Right kidney (tissue), 1 donor: ENCODE results near the gene ZBTB46.
A peak's percentile ranks its signal among the peaks of the same experiment; 100 is the strongest.
"Not testable (repeated sequence)": the region's sequence is repeated elsewhere in the genome, so short reads cannot be mapped to it uniquely, and the experiment has no call there.

Source experiments
- DNase-seq: peaks from one replicate; pipeline ENCODE4 v3.0.0-alpha.2; 2016

The ZBTB46 gene

DNA sequence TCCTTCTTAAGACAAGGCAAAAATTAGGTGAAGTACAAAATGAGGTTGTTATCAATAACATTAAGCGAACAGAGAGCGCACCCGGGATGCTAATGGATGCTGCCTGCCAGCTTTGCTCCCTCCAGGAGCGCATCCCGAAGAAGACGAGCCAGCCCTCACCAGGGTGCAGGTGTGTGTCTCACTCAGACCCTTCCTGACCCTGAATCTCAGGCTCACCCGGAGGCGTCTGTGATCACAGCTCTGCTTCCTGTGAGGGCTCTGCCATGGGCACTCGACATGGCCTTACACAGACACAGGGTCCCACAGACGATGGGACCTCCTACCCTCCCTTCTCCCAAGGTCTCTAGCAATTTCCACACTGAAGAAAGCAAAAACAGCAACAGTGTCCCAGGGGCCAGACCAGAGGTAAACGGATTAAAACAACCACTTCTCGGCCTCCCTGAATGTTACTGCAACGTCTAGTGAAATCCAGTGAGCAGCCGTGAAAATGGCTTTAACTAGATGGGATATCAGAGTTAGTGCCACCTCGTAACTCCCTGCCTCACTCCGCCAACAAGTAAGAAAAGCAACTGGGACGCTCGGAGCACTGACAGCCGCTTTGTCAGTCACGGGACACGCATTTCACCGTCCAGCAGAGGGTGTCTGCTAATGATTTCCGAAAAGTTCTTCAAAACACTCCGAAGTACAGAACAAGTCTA is 11.7 kb downstream of the ZBTB46 start:
- DNase-seq, result no peak

DNA sequence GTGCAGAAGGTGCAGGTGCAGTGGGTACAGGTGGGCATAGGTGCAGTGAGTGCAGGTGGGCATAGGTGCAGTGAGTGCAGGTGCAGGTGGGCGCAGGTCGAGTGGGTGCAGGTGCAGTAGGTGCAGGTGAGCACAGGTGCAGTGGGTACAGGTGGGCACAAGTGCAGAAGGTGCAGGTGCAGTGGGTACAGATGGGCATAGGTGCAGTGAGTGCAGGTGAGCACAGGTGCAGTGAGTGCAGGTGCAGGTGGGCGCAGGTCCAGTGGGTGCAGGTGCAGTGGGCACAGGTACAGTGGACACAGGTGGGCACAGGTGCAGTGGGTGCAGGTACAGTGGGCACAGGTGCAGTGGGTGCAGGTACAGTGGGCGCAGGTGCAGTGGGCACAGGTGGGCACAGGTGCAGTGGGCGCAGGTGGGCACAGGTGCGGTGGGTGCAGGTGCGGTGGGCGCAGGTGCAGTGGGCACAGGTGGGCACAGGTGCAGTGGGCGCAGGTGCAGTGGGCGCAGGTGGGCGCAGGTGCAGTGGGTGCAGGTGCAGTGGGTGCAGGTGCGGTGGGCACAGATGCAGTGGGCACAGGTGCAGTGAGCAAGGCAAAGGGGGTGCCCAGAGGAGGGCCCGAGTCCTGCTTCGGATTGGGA is 15.3 kb downstream of the ZBTB46 start:
- no peak for DNase-seq

DNA sequence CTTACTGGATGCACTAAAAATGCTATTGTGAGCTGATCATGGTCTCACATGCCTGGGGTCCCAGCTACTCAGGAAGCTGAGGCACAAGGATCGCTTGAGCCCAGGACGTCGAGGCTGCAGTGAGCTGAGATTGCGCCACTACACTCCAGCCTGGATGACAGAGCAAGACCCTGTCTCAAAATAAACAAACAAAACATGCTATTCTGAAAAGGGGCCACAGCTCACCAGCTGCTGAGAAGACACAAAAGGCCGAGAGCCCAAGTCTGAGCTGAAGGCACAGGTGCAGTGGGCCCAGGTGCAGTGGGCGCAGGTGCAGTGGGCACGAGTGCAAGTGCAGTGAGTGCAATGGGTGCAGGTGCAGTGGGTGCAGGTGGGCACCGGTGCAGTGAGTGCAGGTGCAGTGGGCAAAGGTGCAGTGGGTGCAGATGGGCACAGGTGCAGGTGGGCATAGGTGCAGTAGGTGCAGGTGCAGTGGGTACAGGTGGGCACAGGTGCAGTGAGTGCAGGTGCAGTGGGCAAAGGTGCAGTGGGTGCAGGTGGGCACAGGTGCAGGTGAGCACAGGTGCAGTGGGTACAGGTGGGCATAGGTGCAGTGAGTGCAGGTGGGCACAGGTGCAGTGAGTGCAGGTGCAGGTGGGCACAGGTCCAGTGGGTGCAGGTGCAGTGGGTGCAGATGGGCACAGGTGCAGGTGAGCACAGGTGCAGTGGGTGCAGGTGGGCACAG is 16.0 kb downstream of the ZBTB46 start:
- no peak for DNase-seq

DNA sequence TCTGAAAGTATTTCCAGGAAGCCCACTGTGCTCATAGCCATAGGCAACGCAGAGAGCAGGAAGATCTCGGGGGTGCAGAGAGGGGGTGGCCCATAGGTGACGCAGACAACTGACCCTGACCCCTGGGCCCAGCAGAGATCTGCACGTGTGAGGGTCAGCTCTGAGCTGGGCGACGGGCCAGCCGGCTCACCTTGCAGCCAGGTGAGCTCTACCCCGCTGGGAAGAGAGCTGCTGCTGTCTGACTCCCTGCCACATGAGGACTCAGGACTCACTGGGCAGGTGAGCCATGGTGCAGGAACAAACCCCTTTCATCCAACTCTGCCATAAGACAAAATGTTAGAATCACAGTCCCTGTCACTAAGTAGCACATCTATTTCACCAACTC is 19.6 kb downstream of the ZBTB46 start:
- DNase-seq, result no peak

DNA sequence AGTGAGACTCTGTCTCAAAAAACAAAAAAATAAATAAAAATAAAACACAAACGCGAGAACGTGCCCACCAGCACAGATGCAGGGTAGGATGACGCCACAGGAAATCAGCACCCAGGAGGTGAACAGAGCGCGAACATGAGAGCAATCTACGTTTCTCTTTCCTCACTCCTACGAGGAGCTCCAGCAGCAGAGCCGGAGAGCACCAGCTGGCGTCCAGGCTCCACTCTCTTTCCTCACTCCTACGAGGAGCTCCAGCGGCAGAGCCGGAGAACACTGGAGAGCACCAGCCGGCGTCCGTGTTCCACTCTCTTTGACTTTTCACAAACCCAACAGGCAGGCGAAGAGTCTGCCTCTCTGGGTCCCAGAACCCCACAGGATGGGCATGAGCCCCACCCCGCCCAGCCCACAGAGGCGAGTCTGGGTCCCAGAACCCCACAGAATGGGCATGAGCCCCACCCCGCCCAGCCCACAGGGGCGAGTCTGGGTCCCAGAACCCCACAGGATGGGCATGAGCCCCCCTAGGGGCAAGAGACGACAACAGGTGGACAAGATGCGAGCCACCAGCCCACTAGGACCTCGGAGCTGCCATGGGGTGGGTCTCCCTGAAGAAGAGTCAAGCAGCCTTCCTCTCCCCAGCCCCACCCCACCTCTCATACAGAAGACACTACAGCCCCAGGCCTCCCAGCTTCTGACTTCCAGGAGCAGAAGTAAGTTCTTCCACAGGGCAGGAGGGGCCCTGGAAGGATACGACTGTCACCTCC is 20.2 kb downstream of the ZBTB46 start:
- no peak for DNase-seq

DNA sequence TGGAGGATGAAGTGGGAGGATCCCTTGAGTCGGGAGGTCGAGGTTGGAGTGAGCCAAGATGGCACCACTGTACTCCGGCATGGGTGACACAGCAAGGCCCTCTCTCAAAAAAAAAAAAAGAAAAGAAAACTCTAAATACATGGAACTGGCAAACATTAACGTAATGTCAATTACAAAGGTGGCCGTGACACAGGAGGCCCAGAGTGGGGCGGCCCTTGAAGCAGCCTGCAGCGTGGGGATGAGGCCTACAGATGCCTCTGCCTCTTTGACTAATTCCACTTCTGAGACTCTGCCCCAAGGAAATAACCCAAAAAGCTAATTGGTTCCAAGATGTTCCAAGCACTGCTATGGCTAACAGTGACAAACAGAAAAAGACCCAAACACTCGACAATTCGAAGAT is 21.2 kb downstream of the ZBTB46 start:
- no peak for DNase-seq

DNA sequence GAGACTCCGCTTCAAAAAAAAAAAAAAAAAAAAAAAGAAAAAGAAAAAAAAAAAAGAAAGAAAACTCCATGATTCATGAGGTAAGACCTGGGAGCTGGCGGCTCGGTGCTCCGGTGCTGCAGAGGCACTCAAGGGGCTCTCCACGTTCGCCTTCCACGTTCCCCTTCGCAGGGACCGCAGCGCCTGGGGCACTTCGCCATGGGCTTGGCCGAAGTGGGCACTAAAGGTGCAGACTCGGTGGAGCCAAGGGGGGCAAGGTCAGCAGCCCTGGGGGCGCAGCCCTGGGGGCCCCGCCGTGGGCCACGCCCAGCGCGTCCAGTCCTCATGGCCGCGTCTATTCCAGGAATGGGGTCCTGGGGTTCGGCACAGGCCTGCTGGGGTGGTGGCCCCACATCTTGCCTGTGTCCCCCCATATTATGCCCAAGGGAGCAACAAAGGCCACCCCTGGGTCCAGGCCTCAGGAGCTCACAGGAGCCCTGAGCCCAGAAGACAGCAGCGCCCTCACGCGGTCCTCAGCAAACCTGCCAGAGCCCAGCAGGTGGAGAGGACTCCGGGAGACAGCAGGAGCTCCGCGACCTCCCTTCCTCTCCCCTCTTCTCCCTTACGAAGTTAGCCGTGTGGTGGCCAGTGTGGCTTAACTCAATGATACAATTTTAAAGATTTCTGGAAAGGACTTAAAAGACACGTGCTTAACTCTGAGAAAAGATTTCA is 21.9 kb downstream of the ZBTB46 start:
- no peak for DNase-seq

DNA sequence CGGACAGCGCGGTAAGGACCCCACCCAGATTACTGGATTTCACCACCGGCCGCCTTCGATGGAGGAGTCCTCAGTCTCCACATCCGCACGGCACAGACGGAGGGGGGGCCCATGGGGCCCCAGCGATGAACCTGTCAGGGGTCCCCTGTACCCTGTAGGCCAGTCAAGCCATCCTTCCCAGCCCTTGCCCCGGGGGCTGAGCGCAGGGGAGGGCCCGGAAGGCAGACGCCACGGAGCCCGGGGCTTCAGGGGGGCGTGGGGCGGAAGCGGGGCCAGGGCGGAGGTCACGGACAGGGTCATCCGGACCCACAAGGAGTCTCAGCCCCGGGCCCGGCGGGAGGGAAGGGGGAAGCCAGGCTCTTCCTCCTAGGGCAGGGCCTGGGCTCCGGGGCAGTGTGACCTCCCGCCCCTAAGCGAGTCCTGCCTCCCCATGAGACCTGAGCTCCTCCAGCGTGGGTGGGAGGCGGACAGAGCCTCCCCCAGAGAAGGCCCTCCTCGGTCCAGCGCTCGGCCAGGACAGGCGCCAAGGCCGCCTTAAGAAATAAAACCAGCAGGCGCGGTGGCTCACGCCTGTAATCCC is 22.8 kb downstream of the ZBTB46 start:
- DNase-seq, result no peak

DNA sequence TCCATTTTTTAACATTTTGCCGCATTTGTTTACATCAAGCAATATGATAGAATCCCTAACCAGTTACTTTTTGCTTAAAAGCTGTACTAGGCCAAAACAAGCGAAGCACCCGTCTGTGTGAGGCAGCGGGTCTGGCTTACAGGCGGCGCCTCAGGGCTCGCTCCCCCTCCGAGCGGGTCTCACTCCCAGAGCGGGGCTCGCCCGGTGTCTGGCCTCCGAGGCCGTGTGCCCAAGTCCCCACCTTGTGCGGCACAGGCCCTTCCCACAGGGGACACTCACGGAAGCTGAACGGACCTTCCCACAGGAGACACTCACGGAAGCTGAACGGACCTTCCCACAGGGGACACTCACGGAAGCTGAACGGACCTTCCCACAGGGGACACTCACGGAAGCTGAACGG is 23.4 kb downstream of the ZBTB46 start:
- DNase-seq, result no peak

DNA sequence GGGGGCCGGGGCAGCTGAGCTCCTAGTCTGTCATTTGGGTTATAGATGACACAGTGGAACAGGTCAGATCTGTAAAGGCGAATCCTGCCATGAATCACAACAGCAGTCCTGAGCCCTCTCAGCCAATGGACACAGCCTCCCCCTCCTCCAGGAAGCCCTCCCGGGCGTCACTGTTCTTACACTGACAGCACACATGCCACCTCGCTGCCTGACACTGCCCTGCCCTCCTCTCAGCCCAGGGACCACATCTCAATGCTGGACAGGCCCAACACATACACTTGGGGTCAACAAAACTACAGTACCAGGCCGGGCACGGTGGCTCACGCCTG is 26.8 kb downstream of the ZBTB46 start:
- no peak for DNase-seq

DNA sequence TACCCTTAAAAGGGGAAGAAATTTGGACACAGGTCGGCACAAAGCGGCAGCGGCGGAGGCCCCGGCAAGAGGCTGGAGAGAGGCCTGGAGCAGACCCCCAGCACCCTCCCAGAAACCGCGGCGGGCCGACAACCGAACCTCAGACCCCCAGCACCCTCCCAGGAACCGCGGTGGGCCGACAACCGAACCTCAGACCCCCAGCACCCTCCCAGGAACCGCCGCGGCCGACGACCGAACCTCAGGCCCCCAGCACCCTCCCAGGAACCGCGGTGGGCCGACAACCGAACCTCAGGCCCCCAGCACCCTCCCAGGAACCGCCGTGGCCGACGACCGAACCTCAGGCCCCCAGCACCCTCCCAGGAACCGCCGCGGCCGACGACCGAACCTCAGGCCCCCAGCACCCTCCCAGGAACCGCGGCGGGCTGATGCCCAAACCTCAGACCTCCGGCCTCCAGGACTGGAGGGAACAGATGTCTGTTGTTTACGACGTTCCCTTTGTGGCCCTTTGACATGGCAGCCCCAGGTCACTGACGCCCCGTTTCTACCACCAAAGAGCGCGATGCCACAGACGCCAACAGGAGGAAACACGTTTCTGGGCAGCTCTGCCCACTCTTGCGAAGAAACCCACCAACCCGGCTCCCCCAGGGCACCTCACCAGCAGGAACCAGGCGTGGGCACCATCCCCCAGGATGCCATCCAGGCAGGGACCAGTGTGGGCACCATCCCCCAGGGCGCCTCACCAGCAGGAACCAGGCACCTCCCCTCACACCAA is 28.4 kb downstream of the ZBTB46 start:
- DNase-seq, result no peak

DNA sequence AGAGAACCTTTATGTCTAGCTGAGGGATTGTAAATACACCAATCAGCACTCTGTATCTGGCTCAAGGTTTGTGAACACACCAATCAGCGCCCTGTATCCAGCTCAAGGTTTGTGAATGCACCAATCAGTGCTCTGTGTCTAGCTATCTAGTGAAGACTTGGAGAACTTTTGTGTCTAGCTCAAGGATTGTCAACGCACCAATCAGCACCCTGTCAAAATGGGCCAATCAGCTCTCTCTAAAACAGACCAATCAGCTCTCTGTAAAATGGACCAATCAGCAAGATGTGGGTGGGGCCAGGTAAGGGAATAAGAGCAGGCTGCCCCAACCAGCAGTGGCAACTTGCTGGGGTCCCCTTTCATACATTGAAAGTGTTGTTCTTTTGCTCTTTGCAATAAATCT is 29.9 kb downstream of the ZBTB46 start:
- not testable (repeated sequence) for DNase-seq

DNA sequence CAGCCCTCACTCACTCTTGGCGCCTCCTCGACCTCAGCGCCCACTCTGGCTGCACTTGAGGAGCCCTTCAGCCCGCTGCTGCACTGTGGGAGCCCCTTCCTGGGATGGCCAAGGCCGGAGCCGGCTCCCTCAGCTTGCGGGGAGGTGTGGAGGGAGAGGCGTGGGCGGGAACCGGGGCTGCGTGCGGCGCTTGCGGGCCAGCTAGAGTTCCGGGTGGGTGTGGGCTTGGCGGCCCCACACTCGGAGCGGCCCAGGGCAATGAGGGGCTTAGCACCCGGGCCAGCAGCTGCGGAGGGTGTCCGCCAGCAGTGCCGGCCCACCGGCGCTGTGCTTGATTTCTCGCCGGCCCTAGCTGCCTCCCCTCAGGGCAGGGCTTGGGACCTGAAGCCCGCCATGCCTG is 30.7 kb downstream of the ZBTB46 start:
- DNase-seq, result not testable (repeated sequence)

DNA sequence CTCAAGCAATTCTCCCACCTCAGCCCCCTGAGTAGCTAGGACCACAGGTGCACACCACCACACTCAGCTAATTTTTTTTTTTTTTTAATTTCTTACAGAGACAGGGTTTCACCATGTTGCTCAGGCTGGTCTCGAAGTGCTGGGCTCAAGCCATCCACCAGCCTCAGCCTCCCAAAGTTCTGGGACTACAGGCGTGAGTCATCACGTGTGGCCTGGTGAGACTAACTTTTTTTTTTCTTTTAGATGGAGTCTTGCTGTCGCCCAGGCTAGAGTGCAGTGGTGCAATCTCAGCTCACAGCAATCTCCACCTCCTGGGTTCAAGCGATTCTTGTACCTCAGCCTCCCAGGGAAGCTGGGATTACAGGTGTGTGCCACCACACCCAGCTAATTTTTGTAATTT is 31.9 kb downstream of the ZBTB46 start:
- not testable (repeated sequence) for DNase-seq

DNA sequence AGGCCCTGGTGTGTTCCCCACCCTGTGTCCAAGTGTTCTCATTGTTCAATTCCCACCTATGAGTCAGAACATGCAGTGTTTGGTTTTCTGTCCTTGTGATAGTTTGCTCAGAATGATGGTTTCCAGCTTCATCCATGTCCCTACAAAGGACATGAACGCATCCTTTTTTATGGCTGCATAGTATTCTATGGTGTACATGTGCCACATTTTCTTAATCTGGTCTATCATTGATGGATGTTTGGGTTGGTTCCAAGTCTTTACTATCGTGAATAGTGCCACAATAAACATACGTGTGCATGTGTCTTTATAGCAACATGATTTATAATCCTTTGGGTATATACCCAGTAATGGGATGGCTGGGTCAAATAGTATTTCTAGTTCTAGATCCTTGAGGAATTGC is 33.9 kb downstream of the ZBTB46 start:
- not testable (repeated sequence) for DNase-seq

DNA sequence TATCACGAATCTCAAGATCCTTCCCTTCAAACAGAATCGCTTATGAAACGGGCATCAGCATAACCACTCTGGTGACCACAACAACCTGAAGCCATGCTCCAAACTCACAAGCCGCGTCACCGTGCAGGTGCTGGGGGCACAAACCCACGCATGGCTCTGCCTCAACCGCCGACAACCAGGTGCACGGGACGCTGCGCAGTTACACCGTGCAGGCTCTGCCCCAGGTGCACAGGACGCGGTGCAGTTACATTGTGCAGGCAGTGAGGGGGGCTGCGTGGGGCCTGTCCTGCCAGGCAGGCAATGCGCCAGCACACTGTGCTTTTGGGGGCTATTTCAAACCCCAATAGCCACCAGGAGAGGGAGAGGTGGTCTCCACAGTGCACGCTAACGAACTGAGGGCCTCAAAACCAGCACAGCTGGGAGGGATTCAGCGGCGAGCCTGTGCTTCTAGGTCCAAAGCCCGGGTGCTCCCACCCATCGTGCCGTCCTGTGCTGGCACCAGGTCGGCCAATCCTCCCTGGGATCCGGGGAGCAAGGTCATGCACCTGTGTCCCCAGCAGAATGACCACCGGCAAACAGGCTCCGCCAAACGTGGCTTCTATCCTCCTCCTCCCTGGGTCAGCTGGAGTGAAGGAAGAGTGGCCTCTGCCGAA is 35.8 kb downstream of the ZBTB46 start:
- no peak for DNase-seq

DNA sequence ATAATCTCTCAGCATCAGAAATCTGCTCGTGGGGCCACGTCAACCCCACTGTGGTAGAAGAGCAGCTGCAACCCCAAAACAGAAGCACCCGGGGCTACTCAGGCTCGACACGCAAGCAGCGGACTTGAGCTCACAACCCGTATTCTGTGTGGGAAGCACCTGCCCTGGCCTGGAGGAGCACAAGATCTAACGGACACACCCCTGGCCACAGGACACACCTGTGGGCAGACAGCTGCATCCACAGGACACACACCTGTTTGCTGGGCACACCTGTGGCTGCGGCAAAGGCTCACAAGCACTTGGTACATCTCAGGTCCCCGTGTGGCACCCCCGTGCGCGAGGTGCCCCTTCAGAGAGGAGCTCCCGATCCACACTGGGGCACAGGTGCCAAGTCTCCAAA is 36.5 kb downstream of the ZBTB46 start:
- no peak for DNase-seq

DNA sequence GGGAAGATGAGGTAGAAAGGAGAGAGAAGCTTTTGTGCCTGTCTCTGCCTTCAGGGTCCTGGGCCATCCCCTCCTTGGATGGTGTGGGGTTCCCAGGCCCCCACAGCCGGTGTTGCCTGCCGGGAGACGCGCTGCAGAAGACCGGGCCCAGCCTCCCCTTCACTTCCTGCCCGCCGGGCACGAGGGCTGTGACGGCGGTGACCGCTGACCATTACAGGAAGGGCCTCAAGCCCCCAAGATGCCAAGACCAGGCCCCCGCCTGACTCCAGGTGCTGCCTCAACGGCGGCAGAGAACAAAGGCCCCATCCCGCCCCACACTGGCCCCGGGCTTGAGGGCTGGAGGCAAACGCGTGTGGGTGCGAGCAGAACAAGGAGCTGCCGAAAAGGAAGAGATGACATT is 38.2 kb downstream of the ZBTB46 start:
- DNase-seq, result no peak

DNA sequence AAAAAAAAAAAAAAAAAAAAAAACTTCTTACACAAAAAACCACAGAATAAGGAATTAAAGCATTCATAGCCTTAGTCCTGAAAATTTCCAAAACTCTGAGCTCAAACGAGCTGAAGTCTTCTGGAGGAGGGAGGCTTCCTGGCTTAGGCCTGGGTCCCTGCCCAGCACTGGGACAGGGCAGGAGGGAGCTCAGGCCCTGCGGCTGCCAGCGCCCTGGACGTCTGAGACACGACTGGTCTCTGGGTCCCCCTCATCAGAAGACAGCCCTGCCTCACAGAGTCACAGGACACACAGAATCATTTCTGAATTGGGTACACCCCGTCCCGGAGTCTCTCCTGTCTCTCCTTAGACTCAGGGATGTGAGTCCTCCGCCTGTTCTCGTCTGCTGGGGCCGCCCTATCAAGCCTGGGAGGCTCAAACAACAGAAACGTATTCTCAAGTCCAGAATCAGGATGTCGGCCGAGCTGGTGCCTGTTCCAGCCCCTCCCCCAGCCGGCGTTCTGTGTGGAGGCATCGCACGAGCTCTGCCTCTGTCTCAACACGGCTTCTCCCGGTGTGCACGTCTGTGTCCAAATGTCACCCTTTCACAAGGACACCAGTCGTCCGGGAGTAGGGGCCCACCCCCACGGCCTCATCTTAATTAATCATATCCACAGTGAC is 39.4 kb downstream of the ZBTB46 start:
- peak; percentile 44 for DNase-seq

DNA sequence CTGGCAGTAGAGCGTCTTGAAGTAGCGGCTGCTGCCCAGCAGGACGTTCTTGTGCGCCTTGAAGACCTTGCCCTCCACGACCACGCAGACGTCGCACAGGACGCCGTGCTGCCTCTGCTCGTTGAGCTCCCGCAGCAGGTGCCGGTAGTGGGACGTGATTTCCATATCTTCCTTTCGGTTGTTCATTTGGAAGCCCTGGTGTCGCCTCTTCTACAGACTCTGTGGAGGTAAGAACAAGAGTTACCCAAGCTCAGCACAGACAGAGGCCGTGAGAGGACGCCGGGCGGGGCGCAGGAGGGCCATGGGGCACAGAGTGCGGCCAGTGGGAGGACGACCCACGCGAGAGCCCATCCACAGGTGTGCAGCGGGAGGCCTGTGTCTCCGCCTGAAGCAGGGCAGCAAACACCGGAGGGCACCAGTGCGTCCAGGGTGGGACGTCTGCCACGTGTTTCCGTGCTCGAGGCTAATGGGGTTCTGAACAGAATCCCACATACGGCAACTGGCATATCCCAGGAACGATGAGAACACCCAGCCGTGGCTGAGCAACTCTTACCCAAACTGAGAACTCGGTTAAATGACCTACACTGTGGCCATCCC is 40.4 kb downstream of the ZBTB46 start:
- no peak for DNase-seq
